Endodermal cell (in vitro differentiated cells): Measurements from ENCODE around the gene SKOR1. TPM values are rescaled to one million over a fixed set of nuclear protein-coding genes. Genes with fewer than 3 reads are reported as not detected.

Experiments used
- DNase-seq: peaks from one replicate; pipeline ENCODE4 v3.0.0-alpha.2; 2017
- H3K27ac ChIP-seq: 2 replicates; pipeline ENCODE4 v1.5.1; 2013; ENCODE audit warnings: mild to moderate bottlenecking, low read depth, low read length, moderate library complexity
- H3K27me3 ChIP-seq: 2 replicates; pipeline ENCODE4 v1.6.1; 2013; ENCODE audit warnings: mild to moderate bottlenecking, low read length, moderate library complexity; ENCODE audit not compliant: insufficient read depth, control insufficient read depth, poor library complexity, severe bottlenecking
- H3K36me3 ChIP-seq: 2 replicates; pipeline ENCODE4 v1.7.0; 2013; ENCODE audit warnings: mild to moderate bottlenecking, low read length, moderate library complexity; ENCODE audit not compliant: control insufficient read depth, insufficient read depth
- H3K4me1 ChIP-seq: one replicate; pipeline ENCODE4 v1.7.0; 2013; ENCODE audit warnings: low read length; ENCODE audit not compliant: control insufficient read depth, insufficient read depth
- H3K4me3 ChIP-seq: 2 replicates; pipeline ENCODE4 v1.5.1; 2013; ENCODE audit warnings: mild to moderate bottlenecking, low read length, moderate library complexity
- H3K9ac ChIP-seq: 2 replicates; pipeline ENCODE4 v1.6.1; 2013; ENCODE audit warnings: mild to moderate bottlenecking, low read length, moderate library complexity; ENCODE audit not compliant: poor library complexity, severe bottlenecking; ENCODE audit errors: extremely low read depth
- H3K9me3 ChIP-seq: 2 replicates; pipeline ENCODE4 v1.6.1; 2013; ENCODE audit warnings: mild to moderate bottlenecking, low read length, moderate library complexity; ENCODE audit not compliant: control insufficient read depth
- H3K27ac Mint-ChIP-seq: 2 replicates; pipeline ENCODE4 v1.8.0; 2020; ENCODE audit warnings: mixed read lengths
- H3K27me3 Mint-ChIP-seq: 2 replicates; pipeline ENCODE4 v1.8.0; 2021; ENCODE audit warnings: mild to moderate bottlenecking, mixed read lengths; ENCODE audit not compliant: insufficient read depth
- H3K36me3 Mint-ChIP-seq: 2 replicates; pipeline ENCODE4 v1.8.0; 2020; ENCODE audit warnings: low read depth, mixed read lengths
- H3K4me1 Mint-ChIP-seq: 2 replicates; pipeline ENCODE4 v1.8.0; 2020; ENCODE audit warnings: mixed read lengths
- H3K4me3 Mint-ChIP-seq: 2 replicates; pipeline ENCODE4 v1.8.0; 2020; ENCODE audit warnings: mild to moderate bottlenecking, moderate library complexity, mixed read lengths
- H3K9me3 Mint-ChIP-seq: 2 replicates; pipeline ENCODE4 v1.8.0; 2020; ENCODE audit warnings: mild to moderate bottlenecking, mixed read lengths
- WGBS, 2 experiments: methylation state at CpG; one replicate each; pipeline versions ENCODE4 v1.1.5 to v1.1.7; 2013; ENCODE audit warnings: missing lambda C conversion rate in 2 of 2, mixed read lengths in 1 of 2; ENCODE audit not compliant: insufficient coverage in 1 of 2, insufficient read length in 1 of 2; 5-methylcytosine and 5-hydroxymethylcytosine counted together
- total RNA-seq, 2 donors: library from RNA; stranded (reverse); fragmentation: NEBNext Ultra II Directional in 1 of 2; extraction: Animal tissue kit (Norgen Biotek cat#: 25700) in 1 of 2; gene quantifications; 2 replicates in 1 of 2; 3 replicates in 1 of 2; pipeline ENCODE4 v1.2.1, GENCODE V29; 2021
- TF ChIP-seq, protein P1 (sequence below): fragments of 200-600 bp; sonication (generic); conservative IDR thresholded peaks from 2 replicates; pipeline ENCODE4 v1.5.0; 2021; ENCODE audit warnings: antibody characterized with exemption, mild to moderate bottlenecking

Gene SKOR1
- total RNA-seq, 2 donors from 2014 or later, result 0.37 to 0.51 TPM

DNA sequence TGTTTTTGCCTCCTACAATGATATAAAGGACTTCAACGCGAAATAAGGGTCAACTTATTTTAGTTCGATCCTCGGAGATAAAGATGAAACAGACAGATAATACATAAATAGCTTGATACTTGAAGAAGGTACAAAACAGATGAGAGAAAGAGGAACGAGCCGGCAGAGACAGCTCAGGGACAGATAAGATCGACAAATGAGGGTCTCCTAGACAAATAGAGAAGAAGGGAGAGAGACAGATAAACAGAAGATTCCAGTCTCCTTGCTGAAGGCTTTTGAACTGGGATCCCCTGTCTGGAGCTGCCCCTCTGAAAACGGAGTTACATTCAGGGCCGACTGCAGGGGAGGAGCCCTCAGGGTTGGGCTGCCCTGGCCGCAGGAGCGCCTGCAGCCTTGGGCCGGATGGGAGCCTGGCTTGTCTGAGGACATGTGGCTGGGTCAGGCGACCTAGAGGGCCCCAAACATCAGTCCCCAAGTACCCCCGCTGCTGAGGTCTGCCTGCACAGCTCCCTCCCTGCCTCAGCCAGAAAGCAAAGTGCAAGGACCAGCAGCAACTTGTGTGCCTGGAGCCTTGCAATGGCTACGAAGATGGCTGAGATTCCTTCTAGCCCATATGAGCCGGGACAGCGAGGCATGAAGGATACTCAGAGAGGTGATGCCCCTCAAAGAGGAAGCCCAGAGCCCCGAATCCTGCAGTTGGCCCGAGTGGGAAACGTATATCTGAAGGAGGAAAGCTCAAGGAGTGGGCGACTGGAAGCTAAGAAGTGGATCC is 926 bp upstream of the SKOR1 start:
- Mint-ChIP-seq H3K27me3 (peaks cover 93% of the 10 kb centered on the region), H3K9me3 (peaks cover 5% of the 10 kb centered on the region), H3K36me3 (no peaks in the 10 kb centered on the region), H3K4me3 (peak overlapping the region; percentile 53), H3K4me1 (peaks cover 23% of the 10 kb centered on the region), H3K27ac (no peak overlapping the region)
- H3K4me3 ChIP-seq, result no peak overlapping the region
- no peaks in the 10 kb centered on the region for H3K9me3 ChIP-seq
- no peak overlapping the region for H3K9ac ChIP-seq
- peaks cover 100% of the 10 kb centered on the region for H3K27me3 ChIP-seq
- TF ChIP-seq, protein P1, sequence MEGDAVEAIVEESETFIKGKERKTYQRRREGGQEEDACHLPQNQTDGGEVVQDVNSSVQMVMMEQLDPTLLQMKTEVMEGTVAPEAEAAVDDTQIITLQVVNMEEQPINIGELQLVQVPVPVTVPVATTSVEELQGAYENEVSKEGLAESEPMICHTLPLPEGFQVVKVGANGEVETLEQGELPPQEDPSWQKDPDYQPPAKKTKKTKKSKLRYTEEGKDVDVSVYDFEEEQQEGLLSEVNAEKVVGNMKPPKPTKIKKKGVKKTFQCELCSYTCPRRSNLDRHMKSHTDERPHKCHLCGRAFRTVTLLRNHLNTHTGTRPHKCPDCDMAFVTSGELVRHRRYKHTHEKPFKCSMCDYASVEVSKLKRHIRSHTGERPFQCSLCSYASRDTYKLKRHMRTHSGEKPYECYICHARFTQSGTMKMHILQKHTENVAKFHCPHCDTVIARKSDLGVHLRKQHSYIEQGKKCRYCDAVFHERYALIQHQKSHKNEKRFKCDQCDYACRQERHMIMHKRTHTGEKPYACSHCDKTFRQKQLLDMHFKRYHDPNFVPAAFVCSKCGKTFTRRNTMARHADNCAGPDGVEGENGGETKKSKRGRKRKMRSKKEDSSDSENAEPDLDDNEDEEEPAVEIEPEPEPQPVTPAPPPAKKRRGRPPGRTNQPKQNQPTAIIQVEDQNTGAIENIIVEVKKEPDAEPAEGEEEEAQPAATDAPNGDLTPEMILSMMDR, result no peak
- no peaks in the 10 kb centered on the region for H3K36me3 ChIP-seq
- no peak overlapping the region for H3K27ac ChIP-seq
- 8 to 15% methylated on average over 13 to 21 of the region's 21 CpGs for WGBS, 2 experiments
- H3K4me1 ChIP-seq, result peaks cover 9% of the 10 kb centered on the region
- peak; percentile 54 for DNase-seq

GRCh38 chr15:67825881-67826716 is 790 bp downstream of the SKOR1 start:
- no peaks in the 10 kb centered on the region for H3K36me3 Mint-ChIP-seq
- Histone ChIP-seq H3K9ac (no peak overlapping the region), H3K4me3 (no peak overlapping the region), H3K27ac (no peak overlapping the region), H3K4me1 (peaks cover 9% of the 10 kb centered on the region), H3K36me3 (no peaks in the 10 kb centered on the region), H3K27me3 (peaks cover 100% of the 10 kb centered on the region), H3K9me3 (no peaks in the 10 kb centered on the region)
- TF ChIP-seq, protein P1, result no peak
- DNase-seq, result peak; percentile 76
- peaks cover 93% of the 10 kb centered on the region for H3K27me3 Mint-ChIP-seq
- peak overlapping the region; percentile 20 for H3K4me3 Mint-ChIP-seq
- peaks cover 28% of the 10 kb centered on the region for H3K4me1 Mint-ChIP-seq
- peaks cover 5% of the 10 kb centered on the region for H3K9me3 Mint-ChIP-seq
- no peak overlapping the region for H3K27ac Mint-ChIP-seq
- 9 to 14% methylated on average over 37 to 77 of the region's 77 CpGs for WGBS, 2 experiments

- TF ChIP-seq, protein P1, result no peak
- DNase-seq, result peak; percentile 69
- Mint-ChIP-seq H3K9me3 (peaks cover 5% of the 10 kb centered on the region), H3K27ac (no peak overlapping the region), H3K4me3 (no peak overlapping the region), H3K27me3 (peaks cover 93% of the 10 kb centered on the region), H3K36me3 (no peaks in the 10 kb centered on the region), H3K4me1 (peaks cover 26% of the 10 kb centered on the region)
- Histone ChIP-seq H3K27me3 (peaks cover 100% of the 10 kb centered on the region), H3K27ac (no peak overlapping the region), H3K4me1 (peaks cover 9% of the 10 kb centered on the region), H3K9me3 (no peaks in the 10 kb centered on the region), H3K9ac (no peak overlapping the region), H3K36me3 (no peaks in the 10 kb centered on the region), H3K4me3 (no peak overlapping the region)
- WGBS, 2 experiments, result 2 to 4% methylated on average over 20 to 88 of the region's 88 CpGs
These were observed 1.6 kb downstream of the SKOR1 start for GRCh38 chr15:67826717-67827561.
